ENCODE results near the gene PIP4K2B.

Gene PIP4K2B

DNA sequence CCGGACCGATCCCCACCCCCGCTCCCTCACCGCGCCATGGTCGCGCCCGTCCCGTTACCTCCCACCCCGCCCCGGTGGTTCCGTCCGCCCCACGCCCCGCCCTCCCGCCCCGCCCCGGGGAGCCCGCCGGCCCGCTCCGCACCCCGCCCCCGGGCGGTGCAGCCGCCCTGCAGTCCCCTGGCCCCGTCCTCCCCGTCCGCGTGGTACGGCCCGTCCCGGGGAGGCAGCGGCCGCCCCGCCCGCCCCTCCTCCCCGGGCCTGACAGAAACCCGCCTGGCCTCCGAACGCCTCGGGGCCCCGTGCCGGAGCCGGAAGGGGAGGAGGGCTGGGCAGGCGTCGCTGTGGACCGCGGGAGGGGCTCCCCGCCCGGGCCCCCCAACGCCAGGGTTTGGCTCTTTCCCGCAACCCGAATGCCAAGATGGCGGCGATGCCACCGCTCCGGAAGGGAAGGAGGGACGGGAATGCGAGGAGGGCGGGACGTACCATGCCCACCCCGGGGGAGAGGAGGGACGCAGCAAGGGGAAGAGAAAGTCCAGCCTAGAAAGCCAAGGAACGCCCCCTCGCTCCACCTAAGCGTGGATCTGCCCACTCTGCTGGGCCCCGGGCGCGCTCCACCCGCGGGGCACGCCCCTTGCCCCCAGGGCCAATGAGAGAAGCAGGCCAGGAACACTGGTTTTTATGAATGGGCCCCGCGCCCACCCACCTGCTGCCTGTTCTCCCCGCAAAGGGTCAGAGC lies at the start of gene PIP4K2B:
Gene PIP4K2B (minus strand): TSS at position 56 of the 736 bp plus-strand sequence. CDS start 132 bp downstream, outside the sequence.
- ATAC-seq (peak; percentile 90), DNase-seq (peak; percentile 92 to 93)
- Mint-ChIP-seq H3K4me1 (peaks cover 39% of the 10 kb centered on the region), H3K9me3 (no peaks in the 10 kb centered on the region), H3K27ac (peak within 1 kb of the TSS; percentile 81 to 91), H3K4me3 (peak within 1 kb of the TSS; percentile 90 to 96), H3K27me3 (no peaks in the 10 kb centered on the region)

DNA sequence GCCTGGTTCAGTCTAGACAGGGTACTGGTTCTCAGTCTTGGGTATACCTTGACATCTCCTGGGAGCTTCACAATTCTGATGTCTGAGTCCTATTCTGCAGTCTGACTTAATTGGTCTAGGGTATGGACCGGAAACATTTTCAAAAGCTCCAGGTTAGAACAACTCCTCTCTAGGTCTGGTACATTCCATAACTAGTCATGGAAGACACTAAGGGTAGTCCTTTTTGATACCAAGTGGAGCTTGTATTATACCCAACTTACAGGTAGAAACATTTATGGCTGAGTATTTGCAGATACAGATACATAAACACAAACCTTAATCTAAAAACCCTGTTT lies 49.2 kb upstream of the PIP4K2B start:
- Mint-ChIP-seq H3K9me3 (no peaks in the 10 kb centered on the region), H3K4me1 (peaks cover 38% of the 10 kb centered on the region), H3K27ac (no peak overlapping the region), H3K27me3 (no peaks in the 10 kb centered on the region), H3K4me3 (no peak overlapping the region)
- no peak for ATAC-seq
- DNase-seq, result no peak

DNA sequence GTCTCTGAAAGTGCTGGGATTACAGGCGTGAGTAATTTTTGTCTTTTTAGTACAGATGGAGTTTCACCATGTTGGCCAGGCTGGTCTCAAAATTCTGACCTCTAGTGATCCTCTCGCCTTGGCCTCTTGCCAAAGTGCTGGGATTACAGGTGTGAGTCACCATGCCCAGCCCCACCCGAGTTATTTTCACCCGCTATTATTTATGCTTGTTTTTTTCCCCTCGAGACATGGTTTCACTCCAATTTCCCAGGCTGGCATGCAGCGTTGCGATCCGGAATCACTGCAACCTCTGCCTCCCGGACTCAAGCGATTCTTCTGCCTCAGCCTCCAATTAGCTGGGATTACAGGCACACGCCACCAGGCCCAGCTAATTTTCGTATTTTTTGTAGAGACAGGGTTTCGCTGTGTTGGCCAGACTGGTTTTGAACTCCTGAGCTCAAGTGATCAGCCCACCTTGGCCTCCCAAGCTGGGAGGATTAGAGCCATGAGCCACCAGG lies 45.0 kb upstream of the PIP4K2B start:
- DNase-seq (no peak), ATAC-seq (no peak)
- no peak overlapping the region for H3K27ac Mint-ChIP-seq
- no peak overlapping the region for H3K4me3 Mint-ChIP-seq
- H3K4me1 Mint-ChIP-seq, result peaks cover 6% of the 10 kb centered on the region
- no peaks in the 10 kb centered on the region for H3K9me3 Mint-ChIP-seq
- H3K27me3 Mint-ChIP-seq, result no peaks in the 10 kb centered on the region

DNA sequence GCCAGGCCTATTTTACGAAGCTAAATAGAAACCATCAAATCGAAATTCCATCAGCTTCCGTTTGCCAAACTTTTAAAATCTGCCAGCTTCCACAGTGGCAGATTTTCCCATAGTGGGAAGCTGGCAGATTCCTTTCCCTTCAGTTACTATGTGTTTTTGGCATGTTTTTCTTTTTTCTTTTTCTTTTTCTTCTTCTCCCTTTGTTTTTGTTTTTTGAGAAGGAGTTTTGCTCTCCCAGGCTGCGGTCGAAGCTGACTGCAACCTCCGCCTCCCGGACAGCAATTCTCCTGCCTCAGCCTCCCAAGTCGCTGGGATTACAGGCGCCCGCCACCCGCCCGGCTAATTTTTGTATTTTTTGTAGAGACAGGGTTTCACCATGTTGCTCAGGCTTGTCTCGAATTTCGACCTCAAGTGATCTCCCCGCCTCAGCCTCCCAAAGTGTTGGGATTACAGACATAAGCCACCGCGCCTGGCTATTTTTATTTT lies 26.4 kb upstream of the PIP4K2B start:
- Mint-ChIP-seq H3K4me3 (peak overlapping the region; percentile 99), H3K27ac (peak overlapping the region; percentile 99 to 100), H3K9me3 (no peaks in the 10 kb centered on the region), H3K27me3 (no peaks in the 10 kb centered on the region), H3K4me1 (peaks cover 42% of the 10 kb centered on the region)
- DNase-seq, result no peak
- no peak for ATAC-seq

DNA sequence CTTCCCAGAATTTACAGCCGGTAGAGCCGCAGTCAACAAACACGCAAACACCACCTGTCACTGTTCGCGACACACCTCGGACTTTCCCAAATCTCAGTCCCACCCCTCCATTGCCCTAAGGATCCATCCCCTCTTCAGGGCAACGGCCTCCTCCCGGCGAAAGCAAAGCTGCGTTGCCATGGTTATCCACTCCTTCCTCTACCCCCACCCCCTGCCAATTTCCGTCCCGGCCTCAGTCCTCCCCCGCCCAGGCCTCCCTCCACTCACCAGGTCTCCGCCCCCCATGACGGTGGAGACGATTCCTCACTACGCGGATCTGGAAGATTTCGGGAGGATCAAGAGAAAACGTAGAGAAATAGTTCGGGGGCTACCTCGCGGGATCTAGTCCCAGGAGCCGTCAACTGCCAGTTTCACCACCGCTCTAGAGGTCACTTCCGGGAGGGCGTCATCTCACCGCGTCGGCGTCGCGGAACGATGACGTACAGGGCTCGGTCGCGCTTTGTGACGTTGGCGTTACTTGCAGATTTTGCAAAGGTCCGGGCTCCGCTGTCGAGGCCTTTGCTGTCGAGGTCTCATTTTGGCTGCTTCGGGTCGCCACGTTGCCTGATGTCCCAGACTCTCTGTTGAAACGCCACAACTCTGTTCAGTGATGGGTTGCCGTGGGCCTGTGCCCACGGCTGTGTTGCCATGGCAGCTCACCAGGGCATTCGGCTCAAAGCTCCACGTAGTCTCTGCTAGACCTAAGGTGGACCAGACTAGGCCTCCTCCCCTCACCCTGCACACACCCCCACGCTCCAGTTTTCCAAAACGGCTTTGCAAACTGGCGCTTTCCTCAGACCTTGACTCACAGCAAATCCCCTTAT lies 25.8 kb upstream of the PIP4K2B start, which contains the start of gene CWC25:
Gene CWC25 (minus strand): TSS at position 423 of the 863 bp plus-strand sequence. CDS start 138 bp downstream, at position 285.
- peaks cover 42% of the 10 kb centered on the region for H3K4me1 Mint-ChIP-seq
- peak; percentile 92 for ATAC-seq
- DNase-seq, result peak; percentile 97 to 98
- no peaks in the 10 kb centered on the region for H3K9me3 Mint-ChIP-seq
- peak within 1 kb of the TSS; percentile 99 for H3K4me3 Mint-ChIP-seq
- no peaks in the 10 kb centered on the region for H3K27me3 Mint-ChIP-seq
- peak within 1 kb of the TSS; percentile 99 to 100 for H3K27ac Mint-ChIP-seq

DNA sequence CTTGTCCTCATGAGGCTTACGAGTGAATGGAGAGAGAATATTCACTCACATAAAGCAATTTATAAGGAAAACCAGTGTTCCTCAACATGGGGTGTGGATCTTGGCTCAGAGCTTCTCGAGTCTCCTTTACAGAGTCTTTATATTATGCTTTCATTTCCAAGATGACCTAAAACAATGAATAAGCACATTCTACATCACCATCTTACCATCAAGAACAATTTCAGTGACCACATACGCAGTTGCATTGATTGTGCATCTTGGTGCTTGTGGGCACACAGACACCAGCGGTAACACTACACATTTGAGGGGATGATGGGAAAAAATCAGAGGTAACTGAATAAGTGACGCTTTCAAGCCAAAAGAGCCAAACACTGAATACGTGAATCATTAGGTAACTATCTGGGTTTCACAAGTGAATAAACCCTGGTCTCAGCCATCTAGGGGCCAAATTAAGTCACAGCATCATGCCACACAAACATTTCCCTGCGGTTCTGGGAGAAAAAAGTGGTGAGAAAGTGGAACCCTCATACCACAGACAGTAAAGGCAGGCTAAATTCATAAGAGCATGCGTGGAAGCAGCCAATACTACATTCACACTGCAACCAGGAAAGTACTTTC lies 16.3 kb upstream of the PIP4K2B start:
- ATAC-seq (peak; percentile 93), DNase-seq (peak; percentile 21 to 72)
- peaks cover 8% of the 10 kb centered on the region for H3K4me1 Mint-ChIP-seq
- H3K27ac Mint-ChIP-seq, result no peak overlapping the region
- no peaks in the 10 kb centered on the region for H3K9me3 Mint-ChIP-seq
- no peak overlapping the region for H3K4me3 Mint-ChIP-seq
- H3K27me3 Mint-ChIP-seq, result no peaks in the 10 kb centered on the region

DNA sequence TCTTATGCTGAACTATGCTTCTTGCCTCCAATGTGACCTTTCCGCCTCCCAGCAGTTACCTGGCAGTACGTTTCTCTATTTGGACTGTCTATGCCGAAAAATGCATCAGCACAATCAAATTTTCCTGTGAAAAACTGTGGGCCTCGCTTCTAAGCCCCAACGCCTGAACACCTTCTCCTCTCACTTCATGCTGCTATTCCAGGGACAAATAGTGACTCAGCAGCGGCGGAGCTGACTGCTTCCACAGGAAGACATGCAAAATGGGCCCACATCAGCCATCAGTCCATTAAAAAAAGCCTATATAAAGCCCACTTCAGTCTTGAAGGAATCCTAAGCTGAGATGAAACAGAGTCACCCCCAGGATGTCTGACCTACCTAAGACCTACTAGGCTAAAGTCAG lies 10.5 kb upstream of the PIP4K2B start:
- Mint-ChIP-seq H3K4me3 (no peak overlapping the region), H3K27me3 (no peaks in the 10 kb centered on the region), H3K27ac (no peak overlapping the region), H3K4me1 (no peaks in the 10 kb centered on the region), H3K9me3 (no peaks in the 10 kb centered on the region)
- DNase-seq, result no peak
- no peak for ATAC-seq

DNA sequence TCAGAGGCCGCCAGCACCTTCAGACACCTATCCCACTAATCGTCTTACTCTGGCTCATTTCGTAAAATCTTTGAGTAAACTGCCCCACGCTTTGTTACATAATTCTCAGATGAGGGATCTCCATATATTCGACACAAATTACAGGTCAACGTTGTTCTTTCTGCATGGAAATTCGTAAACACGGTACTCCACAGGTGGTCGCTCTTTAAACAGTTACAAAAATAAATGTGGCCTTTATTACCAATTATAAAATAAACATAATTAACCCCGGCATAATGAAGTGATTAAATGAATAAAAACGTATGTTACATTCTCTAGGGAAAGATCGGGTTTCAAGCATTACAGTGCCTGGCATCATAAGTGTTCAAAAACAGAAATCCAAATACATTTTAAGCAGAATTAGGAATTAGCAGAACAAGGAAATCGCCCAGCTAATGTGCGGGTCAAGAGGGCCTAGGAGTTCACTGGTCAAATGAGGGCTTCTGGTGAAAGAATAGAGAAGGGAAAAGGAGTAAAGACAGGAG lies 943 bp upstream of the PIP4K2B start:
- H3K27ac Mint-ChIP-seq, result peak overlapping the region; percentile 81 to 90
- peak overlapping the region; percentile 78 to 86 for H3K4me3 Mint-ChIP-seq
- ATAC-seq, result no peak
- peaks cover 36% of the 10 kb centered on the region for H3K4me1 Mint-ChIP-seq
- no peaks in the 10 kb centered on the region for H3K27me3 Mint-ChIP-seq
- no peak for DNase-seq
- no peaks in the 10 kb centered on the region for H3K9me3 Mint-ChIP-seq

DNA sequence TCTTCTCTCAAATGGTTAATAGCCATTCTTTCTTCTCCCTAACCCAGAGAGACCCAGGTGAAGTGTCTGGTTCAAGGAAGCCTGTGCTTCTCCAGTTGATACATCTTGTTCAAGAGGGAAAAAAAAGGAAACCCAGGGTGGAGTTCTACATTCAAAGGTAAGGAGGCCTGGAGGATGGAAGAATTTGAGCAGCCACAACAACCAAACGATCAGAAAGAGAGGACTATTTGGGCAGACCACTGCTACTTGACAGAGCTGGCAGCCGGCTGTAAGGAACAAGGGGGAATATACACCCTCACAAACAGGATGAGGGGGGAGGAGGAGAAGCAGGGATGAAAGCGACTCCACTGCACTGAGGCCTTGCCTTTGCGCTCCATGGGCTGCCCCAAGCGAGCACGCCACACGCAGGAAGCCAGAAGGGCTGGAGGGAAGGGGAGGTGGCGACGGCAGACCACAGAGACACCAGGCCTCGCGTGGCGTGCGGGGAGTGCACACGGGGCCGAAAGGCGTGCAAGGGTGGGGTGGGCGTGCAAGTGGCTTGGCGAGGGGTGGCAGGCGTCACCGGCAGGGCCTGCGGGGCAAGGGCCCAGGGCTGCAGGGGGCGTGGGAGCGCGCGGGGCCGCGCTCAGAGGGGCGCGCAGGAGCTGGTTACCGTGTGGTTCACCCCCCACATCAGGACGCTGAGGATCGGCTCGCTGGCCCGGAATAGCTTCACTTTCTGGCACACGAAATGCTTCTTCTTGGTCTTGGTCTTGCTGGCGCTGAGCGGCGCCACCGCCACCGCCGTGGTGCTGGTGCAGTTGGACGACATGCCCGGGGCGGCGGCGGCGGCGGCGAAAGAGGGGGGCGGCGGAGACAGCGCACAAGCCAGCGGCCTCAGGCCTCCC lies 499 bp downstream of the PIP4K2B start:
- ATAC-seq, result peak; percentile 60
- Mint-ChIP-seq H3K27me3 (no peaks in the 10 kb centered on the region), H3K9me3 (no peaks in the 10 kb centered on the region), H3K4me1 (peaks cover 47% of the 10 kb centered on the region), H3K27ac (peak overlapping the region; percentile 77 to 91), H3K4me3 (peak overlapping the region; percentile 90 to 96)
- DNase-seq, result peak in 1 of 2 donors; percentile 65

DNA sequence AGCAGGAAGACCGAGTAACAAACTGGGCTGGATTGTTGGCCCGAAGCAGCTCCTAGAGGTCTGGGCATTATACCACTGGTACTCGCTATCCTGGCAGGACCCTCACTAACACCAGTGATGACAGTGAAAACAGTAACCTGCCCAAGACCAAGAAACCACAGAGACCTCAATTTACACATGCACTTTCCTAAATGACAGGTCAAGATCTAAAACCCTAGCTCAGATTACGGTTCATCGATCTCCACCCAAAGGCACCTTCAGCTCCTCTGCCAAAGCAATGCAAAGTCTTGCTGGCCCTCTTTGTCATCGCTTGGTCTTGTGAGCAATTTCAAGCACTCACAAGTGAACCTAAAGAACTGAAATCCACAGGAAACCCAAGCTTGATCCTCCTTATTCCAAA lies 1.5 kb downstream of the PIP4K2B start:
- ATAC-seq (no peak), DNase-seq (no peak)
- Mint-ChIP-seq H3K27ac (peak overlapping the region; percentile 81 to 91), H3K4me3 (peak overlapping the region; percentile 90 to 96), H3K9me3 (no peaks in the 10 kb centered on the region), H3K4me1 (peaks cover 51% of the 10 kb centered on the region), H3K27me3 (no peaks in the 10 kb centered on the region)

DNA sequence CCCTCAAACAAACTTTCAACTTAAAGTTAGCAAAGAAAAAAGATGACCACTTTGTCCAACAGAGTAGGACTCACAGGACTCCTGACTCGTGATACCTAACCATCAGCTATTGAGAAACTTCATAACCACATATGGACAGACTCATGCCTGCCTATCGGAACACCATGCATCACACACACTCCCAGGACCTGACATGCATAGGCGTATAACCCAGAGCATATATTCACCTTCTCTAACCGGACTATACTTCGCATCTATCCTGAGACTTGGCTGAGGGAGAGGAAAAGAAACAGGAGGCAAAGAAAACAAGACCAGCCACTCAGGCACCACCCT lies 2.2 kb downstream of the PIP4K2B start:
- Mint-ChIP-seq H3K27me3 (no peaks in the 10 kb centered on the region), H3K4me1 (peaks cover 51% of the 10 kb centered on the region), H3K4me3 (peak overlapping the region; percentile 46 to 96), H3K9me3 (no peaks in the 10 kb centered on the region), H3K27ac (peak overlapping the region in 1 of 2 donors; percentile 50)
- DNase-seq (no peak), ATAC-seq (no peak)

DNA sequence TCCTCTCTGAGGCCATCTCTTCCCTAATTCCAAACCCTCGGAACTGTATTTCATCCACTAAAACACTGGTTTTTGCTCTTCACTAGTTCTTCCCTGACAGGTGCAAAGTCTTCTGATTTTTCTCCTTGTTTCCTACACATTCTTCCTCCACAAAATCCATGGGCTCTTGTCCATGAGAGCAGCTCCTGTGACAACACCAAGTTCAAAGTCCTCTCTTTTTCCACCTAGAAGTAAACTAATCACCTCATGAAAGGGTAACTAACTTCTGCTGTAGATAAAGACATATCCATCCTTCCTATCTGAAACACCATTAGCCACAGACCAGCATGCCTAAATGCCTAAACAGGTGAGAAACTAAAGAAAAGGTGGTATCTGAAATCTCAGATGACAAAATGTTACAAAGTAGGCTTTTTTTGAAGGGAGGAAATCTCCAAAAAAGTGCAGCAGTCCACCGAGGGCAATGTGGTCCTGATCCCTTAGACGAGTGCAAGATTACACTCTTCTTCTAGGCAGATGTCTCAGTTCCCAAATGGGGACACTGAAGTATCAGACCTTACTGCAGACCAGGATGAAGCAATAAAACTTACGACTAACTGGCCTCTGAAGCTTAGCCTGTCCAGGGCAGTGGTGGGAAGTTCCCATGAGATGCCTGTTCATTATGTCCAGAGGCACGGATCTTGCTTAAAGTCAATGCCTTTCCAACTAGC lies 2.8 kb downstream of the PIP4K2B start:
- Mint-ChIP-seq H3K27ac (peak overlapping the region in 1 of 2 donors; percentile 50), H3K4me1 (peaks cover 51% of the 10 kb centered on the region), H3K27me3 (no peaks in the 10 kb centered on the region), H3K4me3 (peak overlapping the region in 1 of 2 donors; percentile 46), H3K9me3 (no peaks in the 10 kb centered on the region)
- DNase-seq (no peak), ATAC-seq (no peak)

DNA sequence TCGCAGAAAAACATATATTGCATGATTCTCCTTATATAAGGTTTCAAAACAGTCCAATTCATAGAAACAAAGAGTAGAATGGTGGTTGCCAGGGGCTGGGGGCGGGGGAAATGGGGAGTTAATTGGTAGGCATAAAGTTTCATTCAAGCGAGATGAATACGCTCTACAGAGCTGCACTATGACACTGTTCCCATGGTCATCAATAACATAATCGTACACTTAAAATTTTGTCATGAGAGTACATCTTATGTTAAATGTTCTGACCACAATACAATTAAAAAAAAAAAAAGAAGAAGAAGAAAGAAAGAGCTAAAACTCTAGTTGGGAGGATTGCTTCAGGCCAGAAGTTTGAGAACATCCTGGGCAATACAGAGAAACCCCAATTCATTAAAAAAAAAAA lies 5.1 kb downstream of the PIP4K2B start:
- DNase-seq (no peak), ATAC-seq (no peak)
- no peaks in the 10 kb centered on the region for H3K9me3 Mint-ChIP-seq
- H3K27me3 Mint-ChIP-seq, result no peaks in the 10 kb centered on the region
- H3K27ac Mint-ChIP-seq, result peak overlapping the region in 1 of 2 donors; percentile 88
- H3K4me3 Mint-ChIP-seq, result no peak overlapping the region
- H3K4me1 Mint-ChIP-seq, result peaks cover 49% of the 10 kb centered on the region

DNA sequence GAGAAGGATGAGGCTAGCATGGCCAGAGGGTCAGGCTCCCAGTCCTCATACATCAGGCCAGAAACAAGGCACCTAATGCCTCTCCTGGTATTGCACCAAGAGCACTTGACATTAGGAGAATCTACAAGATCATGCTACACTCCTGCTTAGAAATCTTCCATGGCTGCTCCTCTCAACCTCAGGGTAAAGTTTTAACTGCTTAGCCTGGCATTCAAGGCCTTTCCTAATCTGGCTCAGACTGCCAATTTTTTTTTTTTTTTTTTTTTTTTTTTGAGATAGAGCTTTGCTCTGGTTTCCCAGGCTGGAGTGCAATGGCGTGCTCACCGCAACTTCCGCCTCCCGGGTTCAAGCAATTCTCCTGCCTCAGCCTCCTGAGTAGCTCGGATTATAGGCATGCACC lies 8.2 kb downstream of the PIP4K2B start:
- H3K4me1 Mint-ChIP-seq, result peaks cover 27% of the 10 kb centered on the region
- no peak for DNase-seq
- no peaks in the 10 kb centered on the region for H3K27me3 Mint-ChIP-seq
- no peak for ATAC-seq
- no peak overlapping the region for H3K4me3 Mint-ChIP-seq
- no peak overlapping the region for H3K27ac Mint-ChIP-seq
- H3K9me3 Mint-ChIP-seq, result no peaks in the 10 kb centered on the region
